Stomach (tissue), 4 donors: ENCODE results near the gene NEURL2.

ENCODE experiments used
- CTCF ChIP-seq, 7 experiments: fragments of 450-650 bp in 4 of 7; fragments of 200-600 bp in 3 of 7; sonication (generic) in 3 of 7; IDR thresholded peaks; one replicate each; pipeline ENCODE4 v1.5.1; 2016 to 2019; ENCODE audit warnings: antibody characterized with exemption in 7 of 7, control low read depth in 2 of 7, mild to moderate bottlenecking in 1 of 7
- POLR2AphosphoS5 ChIP-seq, 3 donors: sonication (generic); formaldehyde crosslinking; IDR thresholded peaks; one replicate each; pipeline ENCODE4 v1.6.1; 2016; ENCODE audit warnings: antibody characterized with exemption in 3 of 3

DNA sequence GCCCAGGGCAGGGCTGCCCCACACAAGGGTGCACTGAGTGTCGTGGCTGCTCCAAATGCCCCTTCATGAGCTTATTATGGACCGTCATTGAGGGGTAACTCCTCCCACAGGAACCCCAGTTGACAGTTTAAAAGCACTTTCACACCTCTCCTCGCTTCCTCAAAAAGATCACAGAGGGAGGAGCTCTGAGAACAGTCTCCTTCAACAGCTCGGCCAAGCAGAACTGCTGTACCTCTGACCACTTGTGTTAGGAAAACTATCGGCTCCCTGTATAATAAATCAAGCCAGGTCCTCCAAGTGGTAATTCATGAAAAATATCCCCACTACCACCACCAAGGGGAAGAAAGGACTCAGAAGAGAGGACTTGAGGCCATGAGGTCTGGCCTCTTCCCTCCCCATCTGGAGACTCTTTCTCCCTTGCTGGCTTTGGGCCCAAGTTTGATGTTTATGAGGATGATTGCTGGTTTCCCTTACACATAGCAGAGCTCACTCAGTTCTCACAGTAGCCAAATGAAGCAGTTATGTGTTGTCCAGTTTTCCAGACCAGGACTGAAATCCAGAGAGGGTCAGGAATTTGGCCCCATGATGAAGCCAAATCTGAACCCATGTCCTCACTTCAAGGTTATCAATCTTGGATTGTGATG, 48.7 kb downstream of the NEURL2 start:
- TF ChIP-seq CTCF (IDR thresholded peaks at IDR 0.05) = no peak
- no peak for TF ChIP-seq POLR2AphosphoS5 (IDR thresholded peaks at IDR 0.05)
